HG02981 (cell line): ENCODE measurements around the gene MTERF2.

Source experiments
- ATAC-seq: cut with Tn5 transposase; IDR thresholded peaks from one replicate; pipeline ENCODE4 v1.9.1; 2021; ENCODE audit warnings: mild to moderate bottlenecking, moderate library complexity; ENCODE audit not compliant: unreplicated experiment

The MTERF2 gene

GRCh38 chr12:106954462-106955376, 32.2 kb downstream of the MTERF2 start:
- ATAC-seq, result no peak

GRCh38 chr12:106953352-106954250, 33.3 kb downstream of the MTERF2 start:
- no peak for ATAC-seq

- ATAC-seq, result no peak
Measured at GRCh38 chr12:106950591-106950990, 36.4 kb downstream of the MTERF2 start.

GRCh38 chr12:106947461-106947860, 39.5 kb downstream of the MTERF2 start:
- ATAC-seq, result no peak

GRCh38 chr12:106945261-106945851, 41.6 kb downstream of the MTERF2 start:
- ATAC-seq, result no peak

GRCh38 chr12:106942775-106943174, 44.2 kb downstream of the MTERF2 start:
- no peak for ATAC-seq

GRCh38 chr12:106941481-106942156, 45.3 kb downstream of the MTERF2 start:
- ATAC-seq, result no peak

GRCh38 chr12:106934277-106934676, 52.7 kb downstream of the MTERF2 start:
- no peak for ATAC-seq
